ENCODE results near the gene PEX14.
A peak's percentile ranks its signal among the peaks of the same experiment; 100 is the strongest.
"Not testable (repeated sequence)": the region's sequence is repeated elsewhere in the genome, so short reads cannot be mapped to it uniquely, and the experiment has no call there.

Gene PEX14

GRCh38 chr1:10506046-10506676, 31.4 kb downstream of the PEX14 start:
- H4K91ac ChIP-seq (ENCODE audit: low read length); H3K36me3 ChIP-seq (ENCODE audit: control insufficient read depth in 1 of 2, insufficient read depth in 2 of 2, low read depth in 1 of 2, low read length in 2 of 2); H3K4me3 ChIP-seq (ENCODE audit: insufficient read depth in 1 of 2, low read depth in 1 of 2, low read length in 2 of 2); H2BK12ac ChIP-seq (ENCODE audit: low read length in 2 of 2); H2BK120ac ChIP-seq (ENCODE audit: low read depth, low read length); H3K4me2 ChIP-seq (ENCODE audit: low read length, poor library complexity, severe bottlenecking); H3K23ac ChIP-seq (ENCODE audit: low read length in 2 of 2); H3K27ac ChIP-seq (ENCODE audit: low read length, poor library complexity, severe bottlenecking); H2BK15ac ChIP-seq (ENCODE audit: low read depth, poor library complexity, severe bottlenecking); H3K4ac ChIP-seq (ENCODE audit: low read depth in 1 of 2, low read length in 2 of 2); H3K27me3 ChIP-seq (ENCODE audit: control insufficient read depth in 1 of 2, insufficient read depth in 1 of 2, low read length in 2 of 2); H3K18ac ChIP-seq (ENCODE audit: low read depth in 1 of 2, low read length in 2 of 2); H2BK5ac ChIP-seq (ENCODE audit: low read depth, low read length, poor library complexity, severe bottlenecking); H2AK5ac ChIP-seq (ENCODE audit: low read length, severe bottlenecking); H3K9me3 ChIP-seq (ENCODE audit: control insufficient read depth, low read length); H4K8ac ChIP-seq (ENCODE audit: low read length); H2AFZ ChIP-seq (ENCODE audit: low read depth, low read length); H3K14ac ChIP-seq (ENCODE audit: low read length in 2 of 2); DNase-seq; H3K9ac ChIP-seq (ENCODE audit: low read length): not testable (repeated sequence)
- peaks cover 23% of the 10 kb centered on the region for H3K4me1 ChIP-seq (ENCODE audit: control insufficient read depth, insufficient read depth, low read depth, low read length)
- WGBS: 97% methylated on average over 12 of the region's 12 CpGs
- peaks cover 20% of the 10 kb centered on the region for H3K79me1 ChIP-seq (replicated peaks; ENCODE audit: low read length, poor library complexity, severe bottlenecking)

GRCh38 chr1:10506677-10507047, 31.9 kb downstream of the PEX14 start:
- Histone ChIP-seq H2BK5ac (ENCODE audit: low read depth, low read length, poor library complexity, severe bottlenecking) (no peak overlapping the region), H3K4me2 (ENCODE audit: low read length, poor library complexity, severe bottlenecking) (no peak overlapping the region), H2BK15ac (ENCODE audit: low read depth, poor library complexity, severe bottlenecking) (no peak overlapping the region), H3K79me1 (replicated peaks; ENCODE audit: low read length, poor library complexity, severe bottlenecking) (peaks cover 17% of the 10 kb centered on the region), H4K91ac (ENCODE audit: low read length) (no peak overlapping the region), H3K4me1 (ENCODE audit: control insufficient read depth, insufficient read depth, low read depth, low read length) (peaks cover 25% of the 10 kb centered on the region), H3K36me3 (ENCODE audit: control insufficient read depth in 1 of 2, insufficient read depth in 2 of 2, low read depth in 1 of 2, low read length in 2 of 2) (peaks cover 0 to 3% of the 10 kb centered on the region in 2 experiments), H3K9ac (ENCODE audit: low read length) (no peak overlapping the region), H3K4ac (ENCODE audit: low read depth in 1 of 2, low read length in 2 of 2) (no peak overlapping the region), H3K14ac (ENCODE audit: low read length in 2 of 2) (no peak overlapping the region), H3K27me3 (ENCODE audit: control insufficient read depth in 1 of 2, insufficient read depth in 1 of 2, low read length in 2 of 2) (no peaks in the 10 kb centered on the region), H4K8ac (ENCODE audit: low read length) (no peak overlapping the region), H3K9me3 (ENCODE audit: control insufficient read depth, low read length) (no peaks in the 10 kb centered on the region), H3K27ac (ENCODE audit: low read length, poor library complexity, severe bottlenecking) (no peak overlapping the region), H3K4me3 (ENCODE audit: insufficient read depth in 1 of 2, low read depth in 1 of 2, low read length in 2 of 2) (no peak overlapping the region), H2BK12ac (ENCODE audit: low read length in 2 of 2) (no peak overlapping the region), H2AFZ (ENCODE audit: low read depth, low read length) (no peak overlapping the region), H3K18ac (ENCODE audit: low read depth in 1 of 2, low read length in 2 of 2) (no peak overlapping the region), H2BK120ac (ENCODE audit: low read depth, low read length) (no peak overlapping the region), H2AK5ac (ENCODE audit: low read length, severe bottlenecking) (no peak overlapping the region), H3K23ac (ENCODE audit: low read length in 2 of 2) (no peak overlapping the region)
- no peak for DNase-seq
- 74% methylated on average over 4 of the region's 4 CpGs for WGBS

GRCh38 chr1:10507111-10507879, 32.5 kb downstream of the PEX14 start:
- H2BK5ac ChIP-seq (ENCODE audit: low read depth, low read length, poor library complexity, severe bottlenecking): no peak overlapping the region
- H3K18ac ChIP-seq (ENCODE audit: low read depth in 1 of 2, low read length in 2 of 2): peak overlapping the region in 1 of 2 experiments; percentile 18
- no peak overlapping the region for H2AFZ ChIP-seq (ENCODE audit: low read depth, low read length)
- no peak overlapping the region for H3K4me2 ChIP-seq (ENCODE audit: low read length, poor library complexity, severe bottlenecking)
- H3K27me3 ChIP-seq (ENCODE audit: control insufficient read depth in 1 of 2, insufficient read depth in 1 of 2, low read length in 2 of 2): no peaks in the 10 kb centered on the region
- no peak overlapping the region for H2BK120ac ChIP-seq (ENCODE audit: low read depth, low read length)
- no peak overlapping the region for H3K9ac ChIP-seq (ENCODE audit: low read length)
- H3K79me1 ChIP-seq (replicated peaks; ENCODE audit: low read length, poor library complexity, severe bottlenecking): peaks cover 16% of the 10 kb centered on the region
- H3K4ac ChIP-seq (ENCODE audit: low read depth in 1 of 2, low read length in 2 of 2): no peak overlapping the region
- H2AK5ac ChIP-seq (ENCODE audit: low read length, severe bottlenecking): no peak overlapping the region
- no peak overlapping the region for H4K8ac ChIP-seq (ENCODE audit: low read length)
- no peak overlapping the region for H3K27ac ChIP-seq (ENCODE audit: low read length, poor library complexity, severe bottlenecking)
- H3K23ac ChIP-seq (ENCODE audit: low read length in 2 of 2): no peak overlapping the region
- H3K9me3 ChIP-seq (ENCODE audit: control insufficient read depth, low read length): no peaks in the 10 kb centered on the region
- H3K4me3 ChIP-seq (ENCODE audit: insufficient read depth in 1 of 2, low read depth in 1 of 2, low read length in 2 of 2): no peak overlapping the region
- peaks cover 0 to 3% of the 10 kb centered on the region in 2 experiments for H3K36me3 ChIP-seq (ENCODE audit: control insufficient read depth in 1 of 2, insufficient read depth in 2 of 2, low read depth in 1 of 2, low read length in 2 of 2)
- DNase-seq: peak; percentile 87
- peak overlapping the region in 1 of 2 experiments; percentile 37 for H2BK12ac ChIP-seq (ENCODE audit: low read length in 2 of 2)
- peaks cover 25% of the 10 kb centered on the region for H3K4me1 ChIP-seq (ENCODE audit: control insufficient read depth, insufficient read depth, low read depth, low read length)
- H3K14ac ChIP-seq (ENCODE audit: low read length in 2 of 2): no peak overlapping the region
- H4K91ac ChIP-seq (ENCODE audit: low read length): no peak overlapping the region
- H2BK15ac ChIP-seq (ENCODE audit: low read depth, poor library complexity, severe bottlenecking): no peak overlapping the region
- WGBS: 68% methylated on average over 17 of the region's 17 CpGs

- no peak overlapping the region for H3K14ac ChIP-seq (ENCODE audit: low read length in 2 of 2)
- H2BK12ac ChIP-seq (ENCODE audit: low read length in 2 of 2): no peak overlapping the region
- H2BK15ac ChIP-seq (ENCODE audit: low read depth, poor library complexity, severe bottlenecking): peak overlapping the region; percentile 60
- 57% methylated on average over 3 of the region's 3 CpGs for WGBS
- peaks cover 0 to 3% of the 10 kb centered on the region in 2 experiments for H3K36me3 ChIP-seq (ENCODE audit: control insufficient read depth in 1 of 2, insufficient read depth in 2 of 2, low read depth in 1 of 2, low read length in 2 of 2)
- H3K4ac ChIP-seq (ENCODE audit: low read depth in 1 of 2, low read length in 2 of 2): no peak overlapping the region
- no peak overlapping the region for H4K91ac ChIP-seq (ENCODE audit: low read length)
- no peak overlapping the region for H4K8ac ChIP-seq (ENCODE audit: low read length)
- H3K4me2 ChIP-seq (ENCODE audit: low read length, poor library complexity, severe bottlenecking): peak overlapping the region; percentile 12
- peak; percentile 82 for DNase-seq
- H3K4me1 ChIP-seq (ENCODE audit: control insufficient read depth, insufficient read depth, low read depth, low read length): peaks cover 29% of the 10 kb centered on the region
- H3K79me1 ChIP-seq (replicated peaks; ENCODE audit: low read length, poor library complexity, severe bottlenecking): peaks cover 17% of the 10 kb centered on the region
- H2AK5ac ChIP-seq (ENCODE audit: low read length, severe bottlenecking): no peak overlapping the region
- no peak overlapping the region for H2BK5ac ChIP-seq (ENCODE audit: low read depth, low read length, poor library complexity, severe bottlenecking)
- H3K23ac ChIP-seq (ENCODE audit: low read length in 2 of 2): no peak overlapping the region
- no peak overlapping the region for H2BK120ac ChIP-seq (ENCODE audit: low read depth, low read length)
- no peak overlapping the region for H3K9ac ChIP-seq (ENCODE audit: low read length)
- no peaks in the 10 kb centered on the region for H3K9me3 ChIP-seq (ENCODE audit: control insufficient read depth, low read length)
- peak overlapping the region; percentile 45 for H3K27ac ChIP-seq (ENCODE audit: low read length, poor library complexity, severe bottlenecking)
- no peak overlapping the region for H2AFZ ChIP-seq (ENCODE audit: low read depth, low read length)
- no peaks in the 10 kb centered on the region for H3K27me3 ChIP-seq (ENCODE audit: control insufficient read depth in 1 of 2, insufficient read depth in 1 of 2, low read length in 2 of 2)
- H3K18ac ChIP-seq (ENCODE audit: low read depth in 1 of 2, low read length in 2 of 2): no peak overlapping the region
- no peak overlapping the region for H3K4me3 ChIP-seq (ENCODE audit: insufficient read depth in 1 of 2, low read depth in 1 of 2, low read length in 2 of 2)
Observed at GRCh38 chr1:10508511-10508951, 33.8 kb downstream of the PEX14 start.

Measured in mesenchymal stem cell (in vitro differentiated cells and primary cell).